CD4-positive, alpha-beta T cell treated with Interferon gamma for 1 hour (primary cell): ENCODE measurements around the gene MYBPH.

Experiments
- DNase-seq: peaks from one replicate; pipeline ENCODE4 v3.0.0-alpha.2; 2020

The MYBPH gene

GRCh38 chr1:203175237-203175826, at the start of gene MYBPH:
MYBPH (minus strand) TSS chr1:203175826; CDS start chr1:203175755, 71 bp downstream.
- no peak for DNase-seq

GRCh38 chr1:203225071-203225470, 49.4 kb upstream of the MYBPH start:
- no peak for DNase-seq

GRCh38 chr1:203223012-203223775, 47.6 kb upstream of the MYBPH start:
- DNase-seq = no peak

GRCh38 chr1:203219934-203220333, 44.3 kb upstream of the MYBPH start:
- no peak for DNase-seq

- no peak for DNase-seq
These were observed 43.5 kb upstream of the MYBPH start for GRCh38 chr1:203219171-203219570.

GRCh38 chr1:203217668-203218067, 42.0 kb upstream of the MYBPH start:
- DNase-seq = no peak

GRCh38 chr1:203217139-203217655, 41.6 kb upstream of the MYBPH start:
- no peak for DNase-seq

GRCh38 chr1:203216274-203217138, 40.9 kb upstream of the MYBPH start:
- DNase-seq = peak; percentile 34

GRCh38 chr1:203215573-203215972, 39.9 kb upstream of the MYBPH start:
- no peak for DNase-seq

GRCh38 chr1:203214871-203215270, 39.2 kb upstream of the MYBPH start:
- peak; percentile 14 for DNase-seq

GRCh38 chr1:203213126-203213525, 37.5 kb upstream of the MYBPH start:
- DNase-seq = no peak

GRCh38 chr1:203211812-203212211, 36.2 kb upstream of the MYBPH start:
- DNase-seq = no peak

GRCh38 chr1:203210988-203211387, 35.4 kb upstream of the MYBPH start:
- DNase-seq = no peak

- DNase-seq = no peak
These were observed 34.7 kb upstream of the MYBPH start for GRCh38 chr1:203210350-203210749.

GRCh38 chr1:203208181-203208580, 32.6 kb upstream of the MYBPH start:
- no peak for DNase-seq

GRCh38 chr1:203207751-203208150, 32.1 kb upstream of the MYBPH start:
- DNase-seq = no peak

- DNase-seq = no peak
These were observed 30.6 kb upstream of the MYBPH start for GRCh38 chr1:203206129-203206687.

- no peak for DNase-seq
These were observed 29.1 kb upstream of the MYBPH start for GRCh38 chr1:203204756-203205155.

- no peak for DNase-seq
These were observed 27.0 kb upstream of the MYBPH start for GRCh38 chr1:203202431-203203245.

- DNase-seq = no peak
These were observed 26.0 kb upstream of the MYBPH start for GRCh38 chr1:203201516-203202205.

GRCh38 chr1:203200916-203201315, 25.3 kb upstream of the MYBPH start:
- DNase-seq = no peak
